Activated T-cell treated with anti-CD3 and anti-CD28 coated beads for 48 hours (primary cell): ENCODE data around the gene AK5.

Source experiments
- DNase-seq: peaks from one replicate; pipeline ENCODE4 v3.0.0-alpha.2; 2020; ENCODE audit warnings: low read depth

AK5 gene

GRCh38 chr1:77354536-77354935 is 72.7 kb downstream of the AK5 start:
- no peak for DNase-seq

GRCh38 chr1:77355010-77355409 is 73.2 kb downstream of the AK5 start:
- no peak for DNase-seq

GRCh38 chr1:77356136-77356535 is 74.3 kb downstream of the AK5 start:
- DNase-seq: no peak

- no peak for DNase-seq
These were observed 78.4 kb downstream of the AK5 start for GRCh38 chr1:77360256-77360655.

GRCh38 chr1:77361621-77362020 is 79.8 kb downstream of the AK5 start:
- no peak for DNase-seq

- DNase-seq: no peak
These were observed 88.3 kb downstream of the AK5 start for GRCh38 chr1:77370161-77370560.

GRCh38 chr1:77370583-77371306 is 88.9 kb downstream of the AK5 start:
- no peak for DNase-seq

GRCh38 chr1:77371396-77371795 is 89.6 kb downstream of the AK5 start:
- DNase-seq: no peak

GRCh38 chr1:77373702-77374101 is 91.9 kb downstream of the AK5 start:
- DNase-seq: no peak

GRCh38 chr1:77375541-77375940 is 93.7 kb downstream of the AK5 start:
- DNase-seq: no peak

GRCh38 chr1:77375990-77376389 is 94.2 kb downstream of the AK5 start:
- DNase-seq: no peak

- DNase-seq: no peak
These were observed 97.1 kb downstream of the AK5 start for GRCh38 chr1:77378723-77379535.

GRCh38 chr1:77382366-77382765 is 100.5 kb downstream of the AK5 start:
- DNase-seq: no peak

- DNase-seq: no peak
These were observed 101.4 kb downstream of the AK5 start for GRCh38 chr1:77383236-77383635.

GRCh38 chr1:77385551-77385950 is 103.7 kb downstream of the AK5 start:
- DNase-seq: no peak

- no peak for DNase-seq
These were observed 104.5 kb downstream of the AK5 start for GRCh38 chr1:77386276-77386675.

- no peak for DNase-seq
These were observed 105.7 kb downstream of the AK5 start for GRCh38 chr1:77387553-77387952.

GRCh38 chr1:77388661-77389060 is 106.8 kb downstream of the AK5 start:
- no peak for DNase-seq

- DNase-seq: no peak
These were observed 110.7 kb downstream of the AK5 start for GRCh38 chr1:77392486-77392885.

GRCh38 chr1:77394166-77394565 is 112.3 kb downstream of the AK5 start:
- DNase-seq: no peak

- no peak for DNase-seq
These were observed 113.2 kb downstream of the AK5 start for GRCh38 chr1:77395051-77395450.

GRCh38 chr1:77398152-77398551 is 116.3 kb downstream of the AK5 start:
- DNase-seq: no peak

GRCh38 chr1:77399250-77400086 is 117.6 kb downstream of the AK5 start:
- no peak for DNase-seq
